ENCODE measurements around the gene NCAPH2. TPM values are rescaled to one million over a fixed set of nuclear protein-coding genes. Genes with fewer than 3 reads are reported as not detected.
A peak's percentile ranks its signal among the peaks of the same experiment; 100 is the strongest.

NCAPH2 gene
- total and polyA plus RNA-seq, 9 of the 15 experiments (the other 6 are each of a cell fraction or from before 2014, with no cell fraction given): 3.6 to 88.6 (median 32.4) TPM

- CTCF ChIA-PET (ENCODE audit: low intra/inter-chr PET ratio): no interaction called here
Observed at GRCh38 chr22:50570861-50571260, 62.8 kb downstream of the NCAPH2 start.

More at GRCh38 chr22:50570861-50571260, 62.8 kb downstream of the NCAPH2 start:
- Histone ChIP-seq H3K9me3 (replicated peaks; ENCODE audit: control insufficient read depth, insufficient read depth, low read depth, low read length) (no peaks in the 10 kb centered on the region), H3K4me3 (no peak overlapping the region), H3K36me3 (ENCODE audit: control insufficient read depth, insufficient read depth, low read length) (no peaks in the 10 kb centered on the region), H3K4me2 (ENCODE audit: insufficient read depth, low read length) (no peak overlapping the region), H3K9ac (ENCODE audit: insufficient read depth in 1 of 2, low read depth in 2 of 2, low read length in 2 of 2) (peak overlapping the region in 1 of 2 experiments; percentile 9; a peak in 1 of 4 replicates), H3K4me1 (replicated peaks in 1 of 2; ENCODE audit: control insufficient read depth in 2 of 2, insufficient read depth in 2 of 2, low read length in 2 of 2) (peaks cover 0 to 10% of the 10 kb centered on the region in 2 experiments; a peak in 3 of 5 replicates), H3K9me1 (ENCODE audit: control insufficient read depth, insufficient read depth, low read length) (no peaks in the 10 kb centered on the region), H4K20me1 (replicated peaks; ENCODE audit: control insufficient read depth, insufficient read depth, low read length) (no peaks in the 10 kb centered on the region), H3K27me3 (ENCODE audit: control insufficient read depth in 2 of 2, insufficient read depth in 2 of 2, low read length in 2 of 2) (no peaks in the 10 kb centered on the region), H2AFZ (ENCODE audit: low read depth, low read length) (no peak overlapping the region), H3K79me2 (ENCODE audit: control insufficient read depth, insufficient read depth, low read length) (no peaks in the 10 kb centered on the region), H3K27ac (ENCODE audit: extremely low read depth, low read depth, low read length) (no peak overlapping the region)
- no peak for ATAC-seq
- DNase-seq (ENCODE audit: extremely low read depth in 1 of 4, low spot score in 3 of 4): no peak
- WGBS (ENCODE audit: insufficient coverage, low coverage, missing lambda C conversion rate): 59% methylated on average over 11 of the region's 12 CpGs
- intact Hi-C loops (cut with micrococcal nuclease) (no loop called here), in situ Hi-C loops (cut with MboI) (no loop called here)
- BruUV-seq (replicated peaks): no TSS peak
- FAIRE-seq: no peak
- POLR2A ChIA-PET: no interaction called here
- TF ChIP-seq CTCFL (IDR thresholded peaks at IDR 0.05; ENCODE audit: borderline replicate concordance, insufficient read depth, low read depth, low read length, poor library complexity, severe bottlenecking) (no peak), KHSRP (IDR thresholded peaks at IDR 0.05) (no peak), POU5F1 (IDR thresholded peaks at IDR 0.05; ENCODE audit: borderline replicate concordance, low read depth, low read length, partially characterized antibody) (no peak), CHCHD3 (CRISPR knock-in tag; IDR thresholded peaks at IDR 0.05) (no peak), ZBED1 (IDR thresholded peaks at IDR 0.05) (no peak), MTA1 (IDR thresholded peaks at IDR 0.05; ENCODE audit: borderline replicate concordance) (no peak), ZNF146 (CRISPR knock-in tag; IDR thresholded peaks at IDR 0.05; ENCODE audit: unreplicated experiment) (no peak)
